ENCODE results near the gene ERC2.

- TF ChIP-seq REST (tag by site-specific recombination; IDR thresholded peaks at IDR 0.05) (no peak), CTCF (tag by site-specific recombination; IDR thresholded peaks at IDR 0.05) (no peak), PATZ1 (tag by site-specific recombination; IDR thresholded peaks at IDR 0.05) (no peak), ZBTB7A (tag by site-specific recombination; IDR thresholded peaks at IDR 0.05; ENCODE audit: low read depth) (no peak), ZNF629 (tag by site-specific recombination; IDR thresholded peaks at IDR 0.05) (no peak)
Measured at GRCh38 chr3:55876560-55876959, 591.7 kb downstream of the ERC2 start.

Data from HEK293 (cell line).